CD4-positive, alpha-beta T cell treated with Interleukin-17A for 1 hour (primary cell): ENCODE measurements around the gene TRAPPC10.
A peak's percentile ranks its signal among the peaks of the same experiment; 100 is the strongest.
"Not testable (repeated sequence)": the region's sequence is repeated elsewhere in the genome, so short reads cannot be mapped to it uniquely, and the experiment has no call there.

ENCODE experiments used
- DNase-seq: peaks from one replicate; pipeline ENCODE4 v3.0.0-alpha.2; 2020

TRAPPC10 gene

DNA sequence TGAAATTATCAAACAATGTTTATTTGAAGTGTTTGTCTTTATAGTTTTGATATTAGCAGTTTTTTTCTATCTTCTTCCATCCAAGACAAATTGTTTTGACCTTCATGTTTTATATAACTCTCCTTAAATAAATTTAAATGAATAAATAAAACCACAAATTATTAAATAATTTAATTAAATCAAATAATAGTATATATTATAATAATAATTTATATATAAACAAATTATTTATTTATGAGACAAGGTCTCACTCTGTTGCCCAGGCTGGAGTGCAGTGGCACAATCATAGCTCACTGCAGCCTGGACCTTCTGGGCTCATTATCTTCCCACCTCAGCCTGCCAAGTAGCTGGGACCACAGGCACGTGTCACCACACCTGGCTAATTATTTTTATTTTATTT, 82.7 kb downstream of the TRAPPC10 start:
- no peak for DNase-seq

DNA sequence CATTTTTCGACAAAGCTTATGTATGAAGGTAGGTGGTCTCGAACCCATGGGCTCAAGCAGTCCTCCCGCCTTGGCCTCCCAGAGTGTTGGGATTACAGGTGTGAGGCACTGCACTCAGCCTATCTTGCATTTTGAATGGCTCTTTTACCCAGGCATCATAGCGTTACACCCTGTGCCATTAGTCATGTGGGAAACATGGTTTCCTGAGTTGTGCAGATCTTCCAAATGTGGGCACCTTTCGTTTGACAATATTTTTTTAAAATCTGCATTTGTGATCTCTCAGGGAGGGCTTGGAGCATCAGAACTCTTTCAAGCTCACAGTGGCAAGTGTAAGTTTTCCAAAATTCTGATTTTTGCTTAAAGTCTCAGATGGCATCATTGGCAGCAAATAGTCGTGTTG, 86.4 kb downstream of the TRAPPC10 start:
- not testable (repeated sequence) for DNase-seq

DNA sequence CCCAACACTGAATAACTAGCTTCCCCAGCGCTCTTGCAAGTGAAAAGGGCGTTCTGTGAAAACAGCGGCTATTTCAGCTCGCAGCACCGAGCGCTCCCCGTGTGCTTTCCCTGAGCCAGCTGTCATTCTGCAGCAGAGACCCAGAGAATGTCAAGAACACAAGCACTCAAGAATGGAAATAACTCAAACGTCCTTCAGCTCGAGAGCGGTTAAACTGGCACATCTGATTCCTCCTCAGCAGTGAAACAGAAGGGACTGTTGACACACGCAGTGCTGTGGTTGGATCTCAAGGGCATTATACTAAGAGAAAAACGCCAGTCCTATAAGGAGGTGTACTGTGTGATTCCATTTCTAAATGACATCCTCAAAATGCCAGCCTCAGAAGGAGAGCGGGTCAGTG, 86.9 kb downstream of the TRAPPC10 start:
- not testable (repeated sequence) for DNase-seq

DNA sequence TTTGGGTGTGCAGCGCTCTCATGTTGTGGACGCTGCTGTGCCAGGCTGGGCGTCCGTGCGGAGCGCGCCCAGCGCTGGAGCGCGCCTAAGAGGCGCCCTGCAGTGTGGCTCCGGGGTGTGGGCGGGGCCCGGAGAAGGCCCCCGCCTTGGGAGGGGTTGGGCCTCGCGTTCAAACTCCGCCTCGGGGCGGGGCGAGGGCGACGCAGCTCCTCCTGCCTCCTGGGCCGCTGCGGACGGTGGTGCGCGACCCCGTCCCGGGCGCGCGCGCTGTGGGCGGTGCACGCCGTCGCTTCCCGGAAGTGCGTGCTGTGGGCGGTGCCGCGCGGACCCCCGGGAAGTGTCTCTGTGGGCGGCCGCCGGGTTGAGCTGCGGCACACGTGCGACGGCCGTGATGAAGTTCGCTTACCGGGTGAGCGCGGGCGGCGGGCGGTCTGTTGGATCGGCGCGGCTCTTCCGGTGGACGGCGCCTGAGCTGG, 95.0 kb downstream of the TRAPPC10 start, which contains the start of gene PWP2:
PWP2 (plus strand) TSS at position 374 of the 476 bp plus-strand sequence; CDS start at position 392, 18 bp downstream.
- DNase-seq: peak; percentile 70

DNA sequence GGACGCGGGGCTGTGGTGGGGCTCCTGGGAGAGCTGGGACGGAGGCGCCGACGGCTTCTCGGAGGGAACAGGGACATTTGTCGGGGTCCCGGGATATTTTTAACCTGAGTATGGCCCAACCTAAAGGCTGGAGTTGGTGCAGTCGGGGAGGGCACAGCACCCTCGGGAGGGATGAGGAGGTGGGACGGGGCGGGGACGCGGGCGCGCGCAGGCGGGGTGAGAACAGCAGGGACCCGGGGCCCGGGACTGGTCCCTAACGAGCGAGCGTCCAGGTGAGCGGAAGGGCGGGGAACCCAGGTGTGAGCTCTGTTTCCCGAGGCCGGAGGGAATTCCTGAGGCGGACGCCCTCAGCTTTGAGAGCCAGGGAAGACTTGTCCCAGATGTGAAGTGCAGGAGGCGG, 95.5 kb downstream of the TRAPPC10 start:
- DNase-seq: not testable (repeated sequence)

DNA sequence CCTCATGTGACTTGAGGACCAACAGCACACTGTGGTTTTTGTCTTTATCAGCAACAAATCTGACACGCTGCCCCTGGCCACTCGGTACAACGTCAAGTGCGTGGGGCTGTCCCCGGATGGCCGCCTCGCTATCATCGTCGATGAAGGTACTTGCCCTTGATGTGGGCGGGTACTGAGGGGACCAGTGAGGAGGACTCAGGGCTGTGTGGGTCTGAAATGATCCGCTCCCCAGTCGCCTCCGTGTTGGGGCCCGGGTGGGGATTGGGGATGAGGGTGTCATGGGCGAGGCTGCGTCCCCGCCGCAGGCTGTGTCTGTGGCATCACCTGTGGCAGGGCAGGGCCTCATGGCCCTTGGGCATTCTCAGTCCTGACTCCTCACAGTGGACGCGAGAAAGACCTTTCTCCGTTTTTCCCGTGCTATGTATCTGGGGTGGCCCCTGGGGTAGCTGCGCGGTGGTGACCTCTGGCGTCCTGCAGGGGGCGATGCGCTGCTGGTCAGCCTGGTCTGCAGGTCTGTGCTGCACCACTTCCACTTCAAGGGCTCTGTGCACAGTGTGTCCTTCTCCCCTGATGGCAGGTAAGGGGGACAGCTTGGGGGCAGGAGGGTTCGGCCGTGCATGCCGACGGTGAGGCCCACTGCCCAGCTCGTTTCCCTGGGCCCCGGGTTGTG, 101.7 kb downstream of the TRAPPC10 start:
- not testable (repeated sequence) for DNase-seq

DNA sequence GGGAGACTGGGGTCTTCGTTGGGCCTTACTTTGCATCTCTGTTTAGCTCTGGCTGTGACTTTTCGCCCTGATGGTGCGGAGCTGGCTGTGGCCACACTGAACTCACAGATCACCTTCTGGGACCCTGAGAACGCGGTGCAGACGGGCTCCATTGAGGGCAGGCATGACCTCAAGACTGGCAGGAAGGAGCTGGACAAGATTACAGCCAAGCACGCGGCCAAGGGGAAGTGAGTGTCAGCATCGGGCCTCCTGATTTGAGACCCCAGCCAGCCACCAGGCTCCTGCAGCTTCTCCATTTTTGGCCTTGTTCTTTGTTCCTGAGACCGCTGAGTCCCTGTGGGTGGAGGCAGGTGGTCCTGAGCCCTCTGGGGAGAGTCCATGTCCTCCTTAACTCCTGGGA, 110.0 kb downstream of the TRAPPC10 start:
- not testable (repeated sequence) for DNase-seq

DNA sequence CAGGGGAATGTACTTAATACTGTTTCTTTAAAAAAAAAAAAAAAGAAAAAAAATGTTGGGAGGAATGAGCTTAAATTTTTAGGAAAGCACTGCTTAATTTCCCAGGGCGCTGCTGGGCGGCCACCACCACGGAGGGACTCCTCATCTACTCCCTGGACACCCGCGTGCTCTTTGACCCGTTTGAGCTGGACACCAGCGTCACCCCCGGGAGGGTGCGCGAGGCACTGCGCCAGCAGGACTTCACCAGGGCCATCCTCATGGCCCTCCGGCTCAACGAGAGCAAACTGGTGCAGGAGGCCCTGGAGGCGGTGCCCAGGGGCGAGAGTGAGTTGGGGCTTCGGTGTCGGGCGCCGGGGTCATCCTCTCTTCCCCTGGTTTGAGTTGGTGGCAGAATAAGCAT, 115.7 kb downstream of the TRAPPC10 start:
- DNase-seq: not testable (repeated sequence)

DNA sequence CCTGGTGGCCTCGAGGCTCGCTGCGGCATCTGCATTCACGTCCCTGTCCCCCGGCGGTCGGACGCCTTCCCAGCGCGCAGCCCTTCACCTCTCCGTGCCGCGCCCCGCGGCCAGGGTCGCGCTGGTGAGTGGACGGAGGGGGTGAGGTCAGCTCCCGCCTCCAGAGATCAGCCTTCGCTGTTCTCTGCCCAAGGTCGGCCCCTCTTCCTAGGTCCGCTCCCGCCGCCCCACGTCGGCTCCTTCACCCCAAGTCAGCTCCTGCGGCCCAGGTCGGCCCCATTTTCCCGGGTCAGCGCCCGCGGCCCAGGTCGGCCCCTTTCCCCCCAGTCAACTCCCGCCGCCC, 121.6 kb downstream of the TRAPPC10 start:
- not testable (repeated sequence) for DNase-seq

DNA sequence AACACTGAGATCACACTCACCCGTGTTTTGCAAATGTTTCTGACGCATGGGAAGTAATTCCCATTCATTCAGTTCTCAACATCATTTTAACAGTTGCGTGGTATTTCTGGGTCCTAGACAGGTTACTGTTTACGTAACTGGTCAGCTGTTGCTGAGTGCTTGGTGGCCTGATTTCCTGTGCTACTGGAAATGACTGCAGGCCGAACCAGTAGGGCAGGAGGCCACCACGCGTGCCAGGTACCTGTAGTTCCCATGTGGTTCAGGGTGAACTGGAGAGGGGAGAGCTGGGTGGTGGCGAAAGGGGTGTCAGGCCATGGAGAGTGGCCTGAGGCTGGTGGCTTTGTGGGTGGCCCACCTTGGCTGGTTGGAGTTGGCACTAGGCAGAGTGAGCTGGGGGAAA, 122.6 kb downstream of the TRAPPC10 start:
- DNase-seq: not testable (repeated sequence)

DNA sequence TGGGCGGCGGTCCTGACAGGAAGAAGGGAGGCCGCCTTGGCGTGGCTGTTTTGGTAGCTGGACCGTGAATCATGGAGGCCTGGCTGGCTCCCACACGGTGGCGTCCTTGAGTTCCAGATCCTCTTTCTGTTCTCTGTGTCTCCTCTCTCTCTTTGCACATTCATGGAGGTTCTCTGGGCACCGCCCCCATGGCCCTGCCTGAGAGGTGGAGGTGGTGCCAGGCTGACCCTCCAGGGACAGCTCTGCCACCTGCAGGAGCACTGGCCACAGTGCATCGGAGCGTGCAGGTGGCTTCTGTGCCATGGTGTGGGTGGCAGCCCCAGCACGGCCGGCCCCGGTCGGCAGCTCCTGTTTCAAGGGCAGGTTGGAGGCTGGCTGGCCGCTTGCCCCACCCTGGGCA, 125.9 kb downstream of the TRAPPC10 start:
- DNase-seq: peak; percentile 61

DNA sequence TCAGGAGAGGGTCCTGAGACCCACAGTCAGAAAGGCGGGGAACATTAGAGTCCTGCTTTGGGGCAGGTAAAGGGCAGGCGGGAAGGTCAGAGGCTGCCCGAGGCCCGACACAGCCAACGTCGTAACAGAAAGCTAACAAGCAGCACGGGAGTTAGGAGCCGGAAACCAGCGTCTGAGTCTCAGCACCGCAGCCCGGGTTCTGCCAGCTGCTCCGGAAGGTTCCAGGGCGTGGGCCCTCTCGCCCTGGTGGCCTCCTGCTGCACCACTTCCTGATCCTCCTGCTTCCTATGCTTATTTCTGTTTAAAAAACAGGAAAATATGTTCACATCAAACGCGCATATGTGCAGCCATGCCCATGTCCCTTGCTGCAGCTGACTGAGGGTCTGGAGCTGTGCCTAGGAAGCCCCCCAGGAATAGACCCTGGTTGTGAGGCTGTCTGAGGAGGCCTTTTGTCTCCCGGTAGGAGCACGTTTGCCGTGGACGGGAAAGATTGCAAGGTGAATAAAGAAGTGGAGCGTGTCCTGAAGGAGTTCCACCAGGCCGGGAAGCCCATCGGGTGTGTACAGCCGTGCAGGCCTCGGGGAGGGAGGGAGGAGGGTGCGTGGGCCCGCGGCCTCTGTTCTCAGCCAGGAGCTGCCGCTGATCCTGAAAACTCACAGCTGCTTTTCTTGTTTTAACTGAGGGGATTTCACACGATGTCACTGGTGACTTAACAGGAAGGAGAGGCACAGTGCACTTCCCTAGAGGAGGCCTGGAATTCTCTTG, 127.9 kb downstream of the TRAPPC10 start:
- DNase-seq: not testable (repeated sequence)

DNA sequence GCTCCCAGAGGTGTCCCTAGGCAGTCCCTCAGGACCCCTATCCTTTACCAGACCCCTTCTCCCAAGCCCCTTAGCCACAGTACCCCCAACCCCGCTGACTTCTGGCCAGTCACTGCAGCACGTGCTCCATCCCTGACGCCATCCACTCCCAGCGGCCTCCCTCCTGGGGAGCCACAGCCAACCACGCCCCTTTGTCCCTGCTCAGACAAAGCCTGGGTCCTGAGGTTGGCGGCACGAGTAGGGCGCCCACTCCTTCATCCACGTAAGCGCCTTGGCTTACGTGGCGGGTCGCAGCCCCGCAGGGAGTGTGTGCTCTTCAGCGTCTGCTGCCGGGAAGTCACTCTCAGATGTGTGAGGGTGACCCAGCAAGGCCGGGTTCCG, 128.4 kb downstream of the TRAPPC10 start:
- DNase-seq: not testable (repeated sequence)

DNA sequence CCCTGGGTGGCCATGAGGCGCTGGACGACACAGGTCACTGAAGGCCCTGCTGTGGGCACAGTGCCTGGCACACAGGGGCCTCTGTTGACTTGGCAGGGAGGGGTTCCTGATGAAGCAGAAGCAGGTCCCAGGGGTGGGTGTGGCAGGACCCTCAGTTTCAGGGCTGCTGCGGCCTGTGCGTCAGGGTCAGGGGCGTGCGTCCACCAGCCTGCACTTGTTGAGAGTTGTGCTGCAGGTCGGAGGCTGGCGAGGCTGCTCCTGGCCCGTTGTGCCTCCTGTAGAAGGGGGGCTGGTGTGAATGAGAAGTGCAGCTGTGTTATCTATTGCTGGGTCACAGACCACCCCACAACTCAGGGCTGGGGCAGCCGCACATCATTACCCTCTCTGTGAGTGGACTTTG, 130.4 kb downstream of the TRAPPC10 start:
- DNase-seq: not testable (repeated sequence)

DNA sequence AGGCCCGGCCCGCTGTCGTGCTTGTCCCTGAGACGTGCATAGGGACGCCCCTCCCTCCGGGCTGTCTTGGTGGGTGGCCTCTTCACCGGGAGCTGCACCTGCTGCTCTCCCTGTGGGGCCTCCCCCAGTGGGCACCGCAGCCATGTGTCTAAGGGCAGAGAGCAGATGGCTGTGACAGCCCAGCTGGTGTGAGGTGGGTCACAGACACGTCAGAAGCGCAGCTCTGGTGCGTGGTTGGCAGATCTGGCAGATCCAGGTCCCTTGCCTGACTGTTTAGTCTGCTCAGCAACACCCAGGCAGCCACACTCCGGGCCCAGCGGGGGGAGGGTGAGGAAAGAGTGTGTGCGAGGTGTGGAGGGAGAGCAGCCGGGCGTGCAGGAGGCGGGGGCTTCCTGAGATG, 131.3 kb downstream of the TRAPPC10 start:
- peak; percentile 61 for DNase-seq

DNA sequence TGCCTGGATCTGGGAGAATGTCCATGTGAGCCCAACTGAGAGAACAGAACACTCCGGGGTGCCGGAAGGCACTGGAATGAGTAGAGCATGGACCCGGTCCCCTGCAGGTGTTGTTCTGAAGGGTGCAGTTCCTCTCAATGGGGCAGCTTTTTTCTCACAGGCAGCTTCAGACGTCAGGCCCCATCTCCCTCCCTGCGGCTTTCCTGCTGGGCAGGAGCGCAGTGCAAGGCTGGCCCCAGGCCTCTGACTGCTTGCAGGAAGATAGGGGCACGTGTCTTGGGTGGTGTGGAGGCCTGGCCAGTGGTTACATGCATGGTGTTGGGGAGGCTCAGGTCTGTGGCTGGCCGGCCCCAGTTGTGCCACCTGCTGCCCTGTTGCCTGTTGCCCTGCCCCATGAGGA, 131.9 kb downstream of the TRAPPC10 start:
- DNase-seq: peak; percentile 20

DNA sequence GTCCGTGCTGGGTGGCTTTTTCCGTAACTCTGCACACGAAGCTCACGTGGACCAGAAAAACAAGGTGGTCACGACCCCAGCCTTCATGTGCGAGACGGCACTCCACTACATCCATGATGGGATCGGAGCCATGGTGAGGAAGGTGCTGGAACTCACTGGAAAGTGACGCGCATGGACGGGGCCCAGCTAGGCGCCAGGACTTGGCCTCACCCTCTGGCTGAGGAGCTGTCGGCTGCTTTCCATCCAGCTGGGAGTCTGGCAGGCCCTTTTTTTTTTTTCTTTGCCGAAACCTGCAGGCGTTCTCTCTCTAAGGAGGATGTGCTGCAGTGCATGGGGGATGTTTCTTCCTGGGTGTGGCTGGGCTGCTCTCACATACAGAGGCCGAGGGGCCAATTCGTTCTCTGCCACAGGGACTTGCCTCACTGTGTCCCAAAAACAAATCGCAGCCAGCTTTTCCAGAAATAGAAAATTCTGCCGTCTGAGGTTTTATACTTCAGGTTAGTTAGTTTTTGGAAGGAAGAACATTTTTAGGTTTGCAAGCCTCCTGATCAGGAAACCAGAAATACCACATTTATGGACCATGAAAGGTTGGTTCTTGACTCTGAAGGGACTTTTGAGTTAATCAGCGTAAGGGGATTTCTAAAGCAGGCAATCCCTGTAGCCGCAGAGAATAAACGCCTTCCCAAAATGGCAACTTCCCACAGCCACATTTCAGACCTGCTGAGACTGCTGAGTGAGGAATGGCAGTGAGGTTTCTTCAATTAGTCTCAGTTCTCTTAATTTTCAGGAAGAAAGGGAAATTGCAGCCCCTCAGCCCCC, 132.9 kb downstream of the TRAPPC10 start:
- DNase-seq: not testable (repeated sequence)

DNA sequence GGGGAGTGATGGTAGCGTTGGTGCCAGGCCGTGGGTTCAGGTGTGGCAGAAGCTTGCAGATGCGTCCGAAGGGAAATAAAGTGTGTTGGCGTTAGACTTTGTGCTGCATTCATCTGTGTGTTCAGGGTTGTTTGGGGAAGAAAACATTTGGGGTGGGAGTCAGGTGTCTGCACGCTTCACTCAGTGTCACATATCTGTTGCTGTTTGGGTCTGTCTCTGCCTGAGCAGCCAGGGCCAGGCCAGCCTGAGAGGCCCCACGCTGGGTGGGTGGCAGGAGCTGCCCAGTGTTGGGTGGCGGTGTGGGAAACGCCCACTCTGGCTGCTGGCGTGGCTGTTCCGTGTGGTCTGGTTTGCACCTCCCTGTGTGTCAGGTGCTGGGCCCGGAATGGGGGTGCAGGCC, 133.5 kb downstream of the TRAPPC10 start:
- not testable (repeated sequence) for DNase-seq

DNA sequence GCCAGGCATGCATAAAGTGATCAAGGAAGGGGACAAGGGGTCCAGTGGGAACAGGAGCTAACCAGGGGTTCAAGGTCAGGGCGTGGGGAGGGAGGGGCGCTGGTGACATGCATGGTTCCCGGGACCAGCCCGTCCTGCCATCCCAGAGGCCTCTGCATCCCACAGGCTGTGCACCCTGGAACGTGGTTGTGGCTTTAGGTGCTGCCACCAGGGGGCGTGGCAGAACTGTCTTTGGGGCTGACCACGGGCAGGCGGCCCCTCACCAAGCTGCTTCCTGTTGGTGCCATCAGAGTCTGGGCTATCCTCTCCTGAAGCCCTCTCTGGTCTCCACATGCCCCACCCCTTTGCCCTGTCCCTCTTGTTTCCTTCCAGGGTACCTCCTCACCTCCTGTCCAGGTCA, 135.0 kb downstream of the TRAPPC10 start:
- not testable (repeated sequence) for DNase-seq

DNA sequence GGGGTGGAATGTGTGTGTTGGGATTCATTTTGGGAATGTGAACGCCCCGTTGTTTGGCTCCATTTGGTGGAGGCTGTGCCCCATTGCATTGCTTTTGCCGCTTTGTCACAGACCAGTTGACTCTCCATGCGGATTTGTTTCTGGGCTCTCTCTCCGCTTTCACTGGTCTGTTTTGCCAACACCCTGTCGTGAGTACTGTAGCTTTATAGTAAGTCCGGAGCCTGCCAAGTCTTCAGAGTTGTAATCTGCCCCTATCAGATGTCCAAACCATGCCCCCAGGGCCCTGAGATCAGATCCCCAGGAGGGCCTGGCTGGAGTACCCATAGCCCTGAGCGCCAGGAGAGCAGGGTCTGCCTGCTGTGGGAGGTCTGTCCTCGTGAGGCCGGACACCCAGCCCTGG, 138.1 kb downstream of the TRAPPC10 start:
- DNase-seq: not testable (repeated sequence)

DNA sequence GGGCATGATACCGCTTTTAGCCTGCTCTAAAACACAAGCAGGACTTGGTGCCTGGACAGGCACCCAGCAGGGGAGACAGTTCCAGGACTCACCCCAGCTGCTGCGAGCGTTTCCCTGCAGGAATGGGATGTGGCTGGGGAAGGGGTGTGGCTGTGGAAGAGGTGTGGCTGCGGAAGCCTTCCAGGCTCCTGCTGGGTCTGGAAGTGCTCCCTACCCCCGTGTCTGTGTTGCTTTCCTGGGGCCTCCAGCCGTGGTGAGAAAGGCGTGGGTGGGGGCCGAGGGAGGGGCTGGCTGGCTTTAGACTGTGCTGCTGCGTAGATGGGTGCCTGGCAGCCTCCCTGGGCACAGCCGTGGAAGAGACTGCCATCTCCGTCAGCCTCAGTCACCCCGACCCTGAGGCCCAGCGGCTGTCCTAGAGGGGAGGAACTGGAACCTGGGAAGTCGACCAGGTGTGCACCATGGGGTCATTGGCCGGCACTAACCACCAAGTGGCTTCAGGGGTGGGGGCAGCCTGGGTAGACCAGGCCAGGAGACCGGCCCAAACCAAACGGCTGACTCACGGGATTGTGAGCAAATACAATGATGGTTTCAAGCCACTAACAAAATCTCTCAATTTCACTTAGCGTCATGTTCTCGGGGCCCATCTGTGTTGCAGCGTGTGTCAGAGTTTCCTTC, 141.2 kb downstream of the TRAPPC10 start:
- DNase-seq: not testable (repeated sequence)

DNA sequence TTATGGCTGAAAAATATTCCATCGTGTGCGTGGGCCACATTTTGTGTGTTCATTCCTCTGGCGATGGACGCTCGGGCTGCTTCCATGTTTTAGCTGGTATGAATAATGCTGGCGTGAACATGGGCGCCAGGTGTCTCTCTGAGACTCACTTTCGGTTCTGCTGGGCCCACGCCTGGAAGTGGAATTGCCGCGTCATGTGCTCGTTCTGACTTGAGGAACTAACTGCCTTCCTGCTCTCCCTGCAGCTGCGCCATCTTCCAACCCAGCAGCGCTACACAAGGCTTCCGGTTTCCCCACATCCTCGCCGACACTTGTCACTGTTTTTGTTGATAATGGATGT, 141.8 kb downstream of the TRAPPC10 start:
- DNase-seq: peak; percentile 38

DNA sequence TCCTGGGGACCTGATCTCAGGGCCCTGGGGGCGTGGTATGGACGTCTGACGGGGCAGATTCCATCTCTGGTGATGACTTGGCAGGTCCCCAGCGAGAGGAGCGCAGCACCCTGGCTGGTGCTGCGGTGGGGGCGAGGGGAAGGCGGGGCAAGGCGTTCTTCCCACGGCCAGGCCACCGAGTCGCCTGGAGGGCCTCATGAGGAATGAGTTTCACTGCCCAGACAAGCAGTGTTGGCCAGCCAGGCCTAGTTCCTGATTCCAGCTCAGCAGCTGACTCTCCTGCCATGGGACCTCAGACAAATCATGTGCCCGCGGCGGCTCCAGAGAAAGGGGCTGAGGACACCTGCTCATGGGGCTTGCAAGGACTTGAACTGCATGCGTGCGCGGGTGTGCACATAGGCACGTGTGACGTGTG, 142.7 kb downstream of the TRAPPC10 start:
- DNase-seq: not testable (repeated sequence)
